Fibroblast of the aortic adventitia (primary cell): ENCODE measurements around the gene TCEAL9. TPM values are rescaled to one million over a fixed set of nuclear protein-coding genes. Genes with fewer than 3 reads are reported as not detected.

Experiments
- DNase-seq: peaks from one replicate; pipeline ENCODE4 v3.0.0-alpha.2; 2010; ENCODE audit warnings: low read depth
- H3K4me3 ChIP-seq: 2 replicates; pipeline ENCODE4 v1.5.1; 2011; ENCODE audit warnings: low read depth, mild to moderate bottlenecking, control low read depth, low read length, moderate library complexity
- total RNA-seq: library from RNA; depleted of rRNA; stranded (reverse); fragments of >200 nt; gene quantifications from 2 replicates; pipeline ENCODE4 v1.2.3, GENCODE V29; 2012; ENCODE audit warnings: low replicate concordance
- TF ChIP-seq, protein P1 (sequence below): IDR thresholded peaks from 2 replicates; pipeline ENCODE4 v1.5.1; 2011; ENCODE audit warnings: mild to moderate bottlenecking, low read length, control low read depth, inconsistent platforms; ENCODE audit not compliant: insufficient read depth

Gene TCEAL9
- total RNA-seq, 1 donor, result 225 TPM

DNA sequence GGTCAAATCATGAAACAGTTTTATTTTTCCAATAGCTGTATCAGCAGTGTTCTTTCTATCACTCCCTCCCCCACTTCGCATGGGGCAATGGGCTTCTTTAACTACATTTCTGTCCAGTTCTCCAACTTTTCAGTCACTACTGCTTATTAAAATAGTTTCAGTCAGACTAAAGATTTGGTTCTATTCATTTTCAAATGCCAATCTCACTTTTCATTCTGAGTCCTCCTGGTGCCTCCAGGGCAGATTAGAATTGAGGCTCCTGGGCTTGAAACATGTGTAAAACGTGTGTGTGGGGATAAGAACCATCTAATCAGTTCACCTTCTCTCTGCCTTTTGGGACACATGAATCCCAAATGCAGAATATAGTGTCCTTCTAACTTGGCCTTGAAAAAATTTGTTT is 16.6 kb downstream of the TCEAL9 start:
- no peak overlapping the region for H3K4me3 ChIP-seq
- no peak for DNase-seq
- TF ChIP-seq, protein P1, sequence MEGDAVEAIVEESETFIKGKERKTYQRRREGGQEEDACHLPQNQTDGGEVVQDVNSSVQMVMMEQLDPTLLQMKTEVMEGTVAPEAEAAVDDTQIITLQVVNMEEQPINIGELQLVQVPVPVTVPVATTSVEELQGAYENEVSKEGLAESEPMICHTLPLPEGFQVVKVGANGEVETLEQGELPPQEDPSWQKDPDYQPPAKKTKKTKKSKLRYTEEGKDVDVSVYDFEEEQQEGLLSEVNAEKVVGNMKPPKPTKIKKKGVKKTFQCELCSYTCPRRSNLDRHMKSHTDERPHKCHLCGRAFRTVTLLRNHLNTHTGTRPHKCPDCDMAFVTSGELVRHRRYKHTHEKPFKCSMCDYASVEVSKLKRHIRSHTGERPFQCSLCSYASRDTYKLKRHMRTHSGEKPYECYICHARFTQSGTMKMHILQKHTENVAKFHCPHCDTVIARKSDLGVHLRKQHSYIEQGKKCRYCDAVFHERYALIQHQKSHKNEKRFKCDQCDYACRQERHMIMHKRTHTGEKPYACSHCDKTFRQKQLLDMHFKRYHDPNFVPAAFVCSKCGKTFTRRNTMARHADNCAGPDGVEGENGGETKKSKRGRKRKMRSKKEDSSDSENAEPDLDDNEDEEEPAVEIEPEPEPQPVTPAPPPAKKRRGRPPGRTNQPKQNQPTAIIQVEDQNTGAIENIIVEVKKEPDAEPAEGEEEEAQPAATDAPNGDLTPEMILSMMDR, result no peak

DNA sequence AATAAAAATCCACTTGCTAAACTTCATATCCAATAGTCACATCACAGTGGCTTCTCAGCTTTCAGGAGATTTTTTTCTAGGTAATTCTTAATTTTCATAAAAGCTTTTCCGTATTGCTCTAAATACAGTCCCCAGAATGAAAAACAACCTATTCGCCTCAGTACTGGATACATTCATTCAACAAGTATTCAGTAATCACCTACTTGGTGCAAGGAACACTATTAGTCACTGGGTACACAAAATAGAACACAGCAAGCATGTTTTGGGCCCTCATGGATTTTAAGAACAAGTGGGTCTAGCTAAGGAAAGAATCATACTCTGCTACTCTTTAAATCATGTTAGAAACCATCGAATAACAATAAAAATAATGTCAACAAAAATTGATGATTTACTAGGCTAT is 17.3 kb downstream of the TCEAL9 start:
- DNase-seq, result no peak

DNA sequence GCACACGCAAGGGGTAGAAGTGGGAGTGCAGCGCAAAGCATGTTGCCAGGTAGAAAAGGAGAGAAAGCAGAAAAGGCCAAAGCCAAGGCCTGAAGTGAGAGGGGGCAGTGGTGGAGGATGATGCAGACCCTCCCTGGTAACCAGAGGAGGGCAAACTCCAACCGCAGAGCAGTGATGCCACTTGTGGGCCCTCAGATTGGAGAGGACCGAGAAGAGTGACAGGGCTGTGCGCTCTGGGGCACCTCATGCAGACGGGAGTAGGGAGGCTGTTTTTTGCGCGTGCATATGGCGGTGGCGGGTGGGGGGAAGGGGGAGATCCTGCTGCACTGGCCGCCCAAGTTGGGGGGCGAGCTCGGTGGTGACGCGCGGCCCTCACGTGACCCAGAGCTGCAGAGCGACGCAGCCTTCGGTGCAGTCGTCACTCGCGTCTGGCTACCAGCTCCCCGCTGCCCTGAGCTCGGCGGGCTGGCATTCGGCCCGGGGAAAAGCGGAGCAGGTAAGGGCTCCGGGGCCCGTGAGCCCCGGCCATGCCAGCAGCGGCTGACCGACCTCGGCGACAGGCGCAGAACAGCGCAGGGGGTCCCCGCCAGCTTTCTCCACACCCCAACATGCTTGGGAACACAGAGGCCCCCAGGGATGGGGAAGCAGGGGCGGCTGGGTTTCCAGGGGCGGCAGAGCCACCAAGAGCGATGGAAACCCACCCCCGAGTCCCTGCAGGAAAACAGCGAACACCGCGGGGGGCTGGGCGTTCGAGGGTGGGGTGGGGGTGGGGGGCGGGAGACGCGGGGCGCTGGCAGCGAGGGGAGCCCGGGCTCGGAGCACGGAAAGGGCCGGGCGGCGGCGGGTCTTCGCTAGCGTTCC is 20.0 kb downstream of the TCEAL9 start, which contains the start of gene BEX3:
Gene BEX3, plus strand, starts transcription at position 421 of the 861 bp plus-strand sequence. CDS start 984 bp downstream, outside the sequence.
- DNase-seq, result peak; percentile 48
- H3K4me3 ChIP-seq, result peak within 1 kb of the TSS; percentile 73
- TF ChIP-seq, protein P1, result no peak

More for the DNA sequence above, 17.3 kb downstream of the TCEAL9 start:
- no peak overlapping the region for H3K4me3 ChIP-seq
- TF ChIP-seq, protein P1, result no peak

DNA sequence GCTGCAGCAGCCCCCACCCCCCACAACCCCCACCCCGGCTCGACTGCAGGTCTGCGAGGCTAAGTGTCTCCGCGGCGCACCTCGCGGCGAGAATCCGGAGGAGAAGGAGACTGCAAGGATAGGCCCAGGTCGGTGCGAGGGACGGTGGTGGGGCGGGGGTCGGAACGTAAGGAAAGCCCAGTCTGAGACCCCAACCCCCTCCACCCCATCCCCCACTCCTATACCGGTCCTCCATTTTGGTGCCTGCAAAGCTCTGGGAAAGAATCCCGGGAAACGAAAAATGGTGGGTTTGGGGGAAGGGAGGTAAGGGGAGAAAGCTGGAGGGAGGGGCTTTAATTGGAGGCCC is 20.6 kb downstream of the TCEAL9 start:
- peak overlapping the region; percentile 73 for H3K4me3 ChIP-seq
- TF ChIP-seq, protein P1, result no peak
- peak; percentile 45 for DNase-seq

DNA sequence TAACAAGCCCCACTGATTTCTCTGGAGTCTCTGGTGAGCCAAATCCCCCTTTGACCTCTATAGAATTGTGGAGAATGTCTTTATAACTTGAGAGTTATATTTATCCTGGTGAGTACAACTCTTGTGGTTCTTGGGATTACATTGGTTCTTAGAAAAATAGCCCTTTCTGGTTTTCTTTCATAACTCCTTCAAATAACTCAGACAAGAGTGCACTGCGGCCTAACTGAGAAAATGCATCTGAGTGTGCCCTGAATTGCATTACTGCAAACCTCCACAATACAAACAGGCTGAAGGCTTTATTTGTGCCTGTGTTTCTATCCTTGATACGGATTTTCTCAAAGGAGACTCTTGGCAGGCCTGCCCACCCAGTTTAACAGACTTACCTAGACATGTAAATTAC is 22.7 kb downstream of the TCEAL9 start:
- H3K4me3 ChIP-seq, result no peak overlapping the region
- no peak for DNase-seq

DNA sequence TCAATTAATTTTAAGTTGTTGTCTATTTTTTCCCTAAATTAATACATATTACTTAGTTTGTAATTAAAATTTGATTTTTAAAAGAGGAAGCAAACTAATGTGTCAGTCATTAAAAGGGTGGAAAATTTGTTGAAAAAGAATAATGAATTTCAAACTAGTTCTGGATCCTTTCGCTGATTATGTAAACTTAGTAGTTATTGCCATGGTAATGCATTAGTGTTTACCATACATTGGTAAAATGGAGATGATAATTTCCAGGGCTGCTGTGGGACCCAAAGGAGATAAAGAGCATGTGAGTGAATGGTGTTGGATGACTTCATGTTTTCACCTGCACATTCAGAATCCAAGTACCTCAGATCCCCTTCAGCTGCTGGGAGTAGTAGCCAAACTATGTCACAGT is 26.6 kb downstream of the TCEAL9 start:
- TF ChIP-seq, protein P1, result no peak
- no peak overlapping the region for H3K4me3 ChIP-seq
- DNase-seq, result no peak

More for the DNA sequence above, 22.7 kb downstream of the TCEAL9 start:
- TF ChIP-seq, protein P1, result no peak
